DMS 273 treated with DMSO at 0.1 percent for 48 hours (cell line): ENCODE measurements around the gene MZF1.
"Not testable (repeated sequence)": the region's sequence is repeated elsewhere in the genome, so short reads cannot be mapped to it uniquely, and the experiment has no call there.

Experiments
- DNase-seq: peaks from one replicate; lab custom pipeline; 2025; lab: John Stamatoyannopoulos, UW

The MZF1 gene

DNA sequence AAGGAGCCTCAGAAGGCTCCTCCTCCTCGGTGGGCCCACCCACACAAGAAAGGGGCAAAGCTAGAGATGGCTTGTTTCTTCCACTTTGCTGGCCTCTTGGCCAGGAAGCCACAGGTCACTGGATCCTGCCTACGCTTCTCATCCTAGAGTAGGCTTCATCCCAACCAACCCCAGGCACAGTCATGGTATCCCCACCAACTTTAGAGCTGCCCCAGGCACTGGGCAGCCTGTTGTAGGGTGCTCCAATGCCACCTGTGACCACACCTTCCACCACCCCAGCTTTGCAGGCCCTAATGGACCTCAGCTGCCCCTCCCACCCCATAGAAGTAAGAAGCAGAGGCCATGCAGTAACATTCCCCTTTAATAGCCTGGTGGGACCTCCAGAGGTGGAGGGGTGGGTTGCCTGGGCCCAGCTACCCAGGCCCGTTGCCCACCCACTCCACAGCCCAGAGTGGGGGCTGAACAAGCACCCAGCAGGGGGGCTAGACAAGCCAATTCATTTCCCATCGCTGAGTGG is 17.7 kb downstream of the MZF1 start:
- no peak for DNase-seq

DNA sequence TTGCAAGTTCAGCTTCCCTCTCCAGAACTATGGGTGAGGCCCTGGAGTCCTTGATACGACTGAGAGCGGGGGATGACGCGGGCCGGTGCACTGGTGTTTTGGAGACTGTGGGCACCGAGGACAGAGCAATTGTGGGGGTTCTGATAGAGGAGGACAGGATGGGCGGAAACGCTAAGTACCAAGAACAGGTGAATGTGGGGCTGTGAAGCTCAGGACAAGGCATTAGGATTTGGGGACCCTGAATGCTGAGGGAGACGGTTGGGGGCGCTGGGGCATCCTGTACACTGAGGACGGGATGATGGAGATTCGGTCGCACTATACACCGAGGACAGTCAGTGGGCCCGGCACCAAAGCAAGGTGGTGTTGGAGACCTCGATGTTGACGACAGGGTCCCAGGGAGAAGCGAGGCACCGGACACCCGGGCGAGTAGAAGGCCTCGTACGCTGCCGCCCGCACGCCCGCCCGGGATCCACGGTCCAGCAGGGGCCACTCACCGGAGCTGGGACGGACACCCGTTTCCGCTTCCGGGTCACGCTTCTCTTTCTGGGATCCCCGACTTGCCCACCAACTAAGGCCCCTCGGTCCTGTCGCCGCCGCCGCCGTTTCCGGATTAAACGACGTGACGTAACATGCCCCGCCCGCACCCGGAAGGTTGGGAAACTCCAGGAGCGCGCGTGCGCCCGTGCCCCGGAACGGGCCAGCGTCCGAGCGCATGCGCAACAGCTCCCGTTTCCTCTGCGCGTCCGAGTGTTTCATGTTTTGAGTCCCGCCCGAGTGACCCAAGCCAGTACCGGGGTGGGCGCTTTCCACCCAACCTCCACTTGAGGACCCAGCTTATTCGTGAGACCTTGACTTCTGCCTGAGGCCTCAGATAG is 18.4 kb downstream of the MZF1 start, which contains the start of gene CHMP2A:
TSS of gene CHMP2A (minus strand) at position 612 of the 875 bp plus-strand sequence. CDS start 893 bp downstream, outside the sequence.
- DNase-seq: no peak

DNA sequence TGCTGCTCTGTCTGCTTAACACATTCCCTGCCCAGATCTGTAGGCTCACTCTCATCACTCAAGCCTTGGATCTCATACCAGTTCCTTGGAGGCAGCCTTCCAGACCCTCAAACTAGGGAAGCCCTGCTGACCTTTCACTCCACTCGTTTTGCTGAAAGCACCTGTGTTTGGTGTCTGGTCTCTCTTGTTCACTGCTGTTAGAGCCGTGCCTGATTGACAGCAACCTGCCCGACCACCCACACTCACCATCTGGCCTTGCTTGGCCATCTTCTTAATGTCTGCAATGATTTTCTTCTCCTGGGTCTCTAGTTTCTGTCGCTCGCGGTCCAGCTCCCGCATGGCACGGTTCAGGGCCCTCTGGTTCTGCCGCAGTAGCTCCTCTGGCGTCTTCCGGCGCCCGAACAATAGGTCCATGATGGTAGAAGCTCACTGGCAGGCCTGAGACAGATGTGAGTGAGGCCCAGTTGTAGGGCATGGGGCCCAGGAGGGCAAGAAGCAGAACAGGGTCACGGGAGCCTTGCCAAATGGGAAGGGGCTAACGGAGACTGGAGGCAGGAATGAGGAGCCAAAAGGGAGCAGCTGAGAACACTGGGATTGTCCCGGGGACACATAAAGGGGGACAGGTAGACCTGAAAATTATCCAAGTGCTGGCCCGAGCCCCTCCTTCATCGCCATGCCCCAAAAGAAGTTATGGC is 19.2 kb downstream of the MZF1 start:
- DNase-seq: no peak

DNA sequence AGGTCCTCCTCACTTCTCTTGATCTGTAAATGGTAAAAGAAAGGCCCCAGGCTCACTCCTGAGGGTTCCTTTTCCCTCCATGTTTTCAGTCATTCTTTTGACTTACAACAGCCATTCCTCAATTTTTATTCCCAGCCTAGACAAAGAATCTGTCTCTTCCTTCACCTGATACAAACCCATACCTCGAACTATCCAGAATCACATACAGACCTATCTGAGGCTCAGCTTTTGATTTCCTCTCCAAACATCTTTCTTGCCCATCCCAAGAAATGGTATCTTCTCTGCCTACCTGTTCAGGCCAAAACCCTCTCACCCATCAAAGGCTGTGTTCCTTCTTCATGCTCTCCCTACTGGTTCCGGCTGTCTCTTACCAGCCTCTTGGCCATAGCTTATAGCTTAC is 20.5 kb downstream of the MZF1 start:
- no peak for DNase-seq

DNA sequence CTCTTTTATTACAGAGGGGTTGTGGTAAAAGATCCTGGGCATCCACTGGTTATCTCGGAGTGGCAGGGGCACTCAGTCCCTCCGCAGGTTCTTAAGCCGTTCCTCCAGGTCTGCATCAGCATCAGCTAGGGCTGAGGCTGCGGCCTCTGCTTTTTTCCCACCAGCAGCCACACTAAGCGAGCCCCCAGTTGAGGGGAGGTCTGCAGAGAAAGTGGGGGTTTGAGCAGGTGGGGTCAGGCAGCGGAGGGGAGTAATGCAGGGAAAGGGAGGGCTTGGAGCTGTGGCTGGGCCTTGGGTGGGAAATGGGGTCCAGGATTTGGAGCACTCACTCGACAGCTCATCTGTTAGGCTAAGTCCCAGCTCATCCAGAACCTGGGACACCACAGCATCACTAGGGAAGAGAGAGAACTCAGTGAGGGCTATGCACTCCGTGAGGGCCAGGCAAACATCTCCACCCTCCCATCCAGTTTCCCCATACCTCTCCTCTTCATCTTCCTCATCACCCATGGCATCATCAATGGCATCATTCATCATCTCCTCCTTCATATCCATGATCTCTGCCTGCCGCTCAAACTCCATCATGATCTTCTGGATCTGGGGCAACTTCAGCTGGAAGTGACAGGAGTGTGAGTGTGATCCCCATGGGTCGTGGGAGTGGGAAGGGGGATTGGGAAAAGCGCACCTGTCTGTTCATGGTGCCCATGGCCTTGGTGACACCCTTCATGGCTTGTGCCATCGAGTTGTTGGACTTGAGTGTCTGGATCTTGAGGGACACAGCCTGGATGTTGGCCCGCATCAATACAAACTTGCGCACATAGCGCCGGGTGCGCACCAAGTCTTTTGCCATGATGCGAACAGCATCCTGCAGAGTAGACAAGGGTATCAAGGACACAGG is 21.3 kb downstream of the MZF1 start:
- no peak for DNase-seq

DNA sequence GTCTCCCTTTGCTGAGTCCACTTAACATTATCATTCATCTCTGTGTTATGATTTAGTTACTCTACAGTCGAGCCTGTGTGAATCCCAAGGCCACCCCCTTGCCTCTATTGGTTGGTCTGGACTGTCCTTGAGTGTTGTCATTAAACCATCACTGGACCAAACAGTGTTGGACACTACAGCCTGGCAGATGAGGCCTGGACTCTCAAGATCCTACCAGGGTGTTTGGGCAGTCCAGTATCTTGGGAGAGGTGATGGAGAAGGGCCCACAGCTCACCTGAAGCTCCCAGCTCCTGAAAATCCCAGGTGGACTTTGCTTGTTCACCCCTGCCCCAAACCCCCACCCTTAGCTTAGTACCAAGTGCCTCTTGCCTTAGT is 22.0 kb downstream of the MZF1 start:
- DNase-seq: no peak

DNA sequence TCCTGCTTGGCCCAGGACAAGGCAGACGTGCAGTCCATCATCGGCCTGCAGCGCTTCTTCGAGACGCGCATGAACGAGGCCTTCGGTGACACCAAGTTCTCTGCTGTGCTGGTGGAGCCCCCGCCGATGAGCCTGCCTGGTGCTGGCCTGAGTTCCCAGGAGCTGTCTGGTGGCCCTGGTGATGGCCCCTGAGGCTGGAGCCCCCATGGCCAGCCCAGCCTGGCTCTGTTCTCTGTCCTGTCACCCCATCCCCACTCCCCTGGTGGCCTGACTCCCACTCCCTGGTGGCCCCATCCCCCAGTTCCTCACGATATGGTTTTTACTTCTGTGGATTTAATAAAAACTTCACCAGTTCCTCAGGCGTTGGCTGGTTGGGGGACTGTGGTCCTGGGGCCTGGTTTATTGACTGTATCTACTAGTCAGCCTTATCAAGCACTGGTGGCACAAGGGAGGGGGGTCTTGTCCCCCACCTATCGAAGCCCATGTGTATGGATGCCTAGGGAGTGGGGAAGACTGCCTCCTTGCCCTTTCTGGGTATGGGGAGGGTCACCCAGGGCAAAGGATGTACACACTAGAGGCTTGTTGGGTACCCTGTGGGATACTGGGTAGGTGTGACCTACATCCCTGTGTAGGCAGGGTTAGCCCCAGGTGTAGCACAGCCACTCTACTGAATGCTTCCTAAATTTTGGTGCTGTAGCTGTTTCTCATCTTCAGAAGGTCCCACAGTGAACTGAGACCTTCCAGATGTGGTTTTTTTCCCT is 22.6 kb downstream of the MZF1 start:
- no peak for DNase-seq

DNA sequence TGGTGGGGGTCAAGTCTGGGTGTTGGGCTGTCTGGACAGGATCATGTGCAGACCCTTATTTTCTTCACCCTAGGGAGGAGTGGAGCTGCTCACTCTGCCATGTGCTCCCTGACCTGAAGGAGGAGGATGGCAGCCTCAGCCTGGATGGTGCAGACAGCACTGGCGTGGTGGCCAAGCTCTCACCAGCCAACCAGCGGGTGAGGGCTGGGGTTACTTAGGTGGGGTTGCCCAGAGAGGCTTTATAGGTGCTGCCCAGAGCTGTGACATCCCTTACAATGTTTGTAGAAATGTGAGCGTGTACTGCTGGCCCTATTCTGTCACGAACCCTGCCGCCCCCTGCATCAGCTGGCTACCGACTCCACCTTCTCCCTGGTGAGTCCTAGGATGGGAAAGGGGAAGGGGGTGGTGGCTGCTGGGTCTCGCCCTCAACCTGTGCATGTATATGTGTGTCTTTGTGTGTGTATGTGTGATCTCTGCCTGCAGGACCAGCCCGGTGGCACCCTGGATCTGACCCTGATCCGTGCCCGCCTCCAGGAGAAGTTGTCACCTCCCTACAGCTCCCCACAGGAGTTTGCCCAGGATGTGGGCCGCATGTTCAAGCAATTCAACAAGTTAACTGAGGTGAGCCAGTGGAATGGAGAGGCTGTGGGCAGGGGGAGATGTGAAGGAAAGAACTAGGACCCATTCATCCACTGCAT is 23.3 kb downstream of the MZF1 start:
- no peak for DNase-seq

DNA sequence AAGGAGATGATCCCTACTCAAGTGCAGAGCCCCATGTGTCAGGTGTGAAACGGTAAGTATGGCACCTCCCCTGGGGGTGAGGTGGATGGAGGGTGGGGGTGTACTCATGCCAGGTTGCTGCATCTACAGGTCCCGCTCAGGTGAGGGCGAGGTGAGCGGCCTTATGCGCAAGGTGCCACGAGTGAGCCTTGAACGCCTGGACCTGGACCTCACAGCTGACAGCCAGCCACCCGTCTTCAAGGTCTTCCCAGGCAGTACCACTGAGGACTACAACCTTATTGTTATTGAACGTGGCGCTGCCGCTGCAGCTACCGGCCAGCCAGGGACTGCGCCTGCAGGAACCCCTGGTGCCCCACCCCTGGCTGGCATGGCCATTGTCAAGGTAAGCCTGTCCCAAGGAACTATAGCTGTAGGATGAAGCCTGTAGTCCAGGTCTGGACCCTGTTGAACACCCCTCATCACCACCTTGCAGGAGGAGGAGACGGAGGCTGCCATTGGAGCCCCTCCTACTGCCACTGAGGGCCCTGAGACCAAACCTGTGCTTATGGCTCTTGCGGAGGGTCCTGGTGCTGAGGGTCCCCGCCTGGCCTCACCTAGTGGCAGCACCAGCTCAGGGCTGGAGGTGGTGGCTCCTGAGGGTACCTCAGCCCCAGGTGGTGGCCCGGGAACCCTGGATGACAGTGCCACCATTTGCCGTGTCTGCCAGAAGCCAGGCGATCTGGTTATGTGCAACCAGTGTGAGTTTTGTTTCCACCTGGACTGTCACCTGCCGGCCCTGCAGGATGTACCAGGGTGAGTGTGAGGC is 24.1 kb downstream of the MZF1 start:
- DNase-seq: no peak

DNA sequence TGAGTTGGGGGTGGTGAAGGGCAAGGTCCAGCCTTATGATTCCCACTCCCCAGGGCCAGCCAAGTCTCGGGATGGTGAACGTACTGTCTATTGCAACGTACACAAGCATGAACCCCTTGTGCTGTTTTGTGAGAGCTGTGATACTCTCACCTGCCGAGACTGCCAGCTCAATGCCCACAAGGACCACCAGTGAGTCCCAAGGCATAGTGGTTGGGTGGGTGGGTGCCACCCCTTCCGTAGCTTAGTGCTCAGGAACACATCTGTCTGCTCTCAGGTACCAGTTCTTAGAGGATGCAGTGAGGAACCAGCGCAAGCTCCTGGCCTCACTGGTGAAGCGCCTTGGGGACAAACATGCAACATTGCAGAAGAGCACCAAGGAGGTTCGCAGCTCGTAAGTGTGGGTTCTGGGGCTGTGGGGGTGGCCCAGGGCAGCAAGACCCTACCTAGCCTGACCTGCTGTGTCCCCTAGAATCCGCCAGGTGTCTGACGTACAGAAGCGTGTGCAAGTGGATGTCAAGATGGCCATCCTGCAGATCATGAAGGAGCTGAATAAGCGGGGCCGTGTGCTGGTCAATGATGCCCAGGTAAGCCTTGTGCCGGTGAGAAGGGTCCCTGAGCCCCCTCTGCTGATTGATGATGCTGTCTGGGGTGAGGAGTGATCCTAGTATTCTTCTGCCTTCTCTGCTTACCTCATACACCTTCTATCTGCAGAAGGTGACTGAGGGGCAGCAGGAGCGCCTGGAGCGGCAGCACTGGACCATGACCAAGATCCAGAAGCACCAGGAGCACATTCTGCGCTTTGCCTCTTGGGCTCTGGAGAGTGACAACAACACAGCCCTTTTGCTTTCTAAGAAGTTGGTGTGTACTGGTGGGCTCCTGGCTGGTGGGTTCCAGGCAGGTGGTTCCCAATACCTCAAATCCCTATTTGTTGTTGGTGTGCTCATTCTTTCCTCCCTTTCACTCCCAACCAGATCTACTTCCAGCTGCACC is 25.5 kb downstream of the MZF1 start:
- DNase-seq: no peak

DNA sequence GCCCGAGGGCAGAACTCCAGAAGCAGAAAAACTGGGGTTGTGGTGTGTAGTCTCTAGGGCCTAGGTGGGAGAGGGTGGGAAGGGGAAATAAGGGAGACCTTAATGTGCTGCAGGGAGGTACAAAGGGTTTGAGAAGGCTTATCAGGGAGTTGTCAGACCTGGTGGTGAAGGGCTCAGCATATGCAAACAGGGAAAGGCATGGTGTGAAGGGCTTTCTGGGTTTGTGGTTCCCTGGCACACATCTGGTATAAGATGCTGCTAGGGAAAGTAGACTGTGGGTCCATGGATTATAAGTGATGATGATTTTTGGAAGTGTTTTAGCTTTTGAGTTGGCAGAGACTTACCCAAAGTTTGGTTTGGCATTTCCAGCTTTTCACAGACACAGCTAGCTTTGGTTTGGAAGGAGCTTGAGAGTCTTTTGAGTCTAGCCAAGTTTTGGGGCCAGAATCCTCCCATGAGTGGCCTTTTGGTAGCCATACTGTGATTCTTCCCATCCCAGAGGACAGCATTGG is 27.1 kb downstream of the MZF1 start:
- no peak for DNase-seq

DNA sequence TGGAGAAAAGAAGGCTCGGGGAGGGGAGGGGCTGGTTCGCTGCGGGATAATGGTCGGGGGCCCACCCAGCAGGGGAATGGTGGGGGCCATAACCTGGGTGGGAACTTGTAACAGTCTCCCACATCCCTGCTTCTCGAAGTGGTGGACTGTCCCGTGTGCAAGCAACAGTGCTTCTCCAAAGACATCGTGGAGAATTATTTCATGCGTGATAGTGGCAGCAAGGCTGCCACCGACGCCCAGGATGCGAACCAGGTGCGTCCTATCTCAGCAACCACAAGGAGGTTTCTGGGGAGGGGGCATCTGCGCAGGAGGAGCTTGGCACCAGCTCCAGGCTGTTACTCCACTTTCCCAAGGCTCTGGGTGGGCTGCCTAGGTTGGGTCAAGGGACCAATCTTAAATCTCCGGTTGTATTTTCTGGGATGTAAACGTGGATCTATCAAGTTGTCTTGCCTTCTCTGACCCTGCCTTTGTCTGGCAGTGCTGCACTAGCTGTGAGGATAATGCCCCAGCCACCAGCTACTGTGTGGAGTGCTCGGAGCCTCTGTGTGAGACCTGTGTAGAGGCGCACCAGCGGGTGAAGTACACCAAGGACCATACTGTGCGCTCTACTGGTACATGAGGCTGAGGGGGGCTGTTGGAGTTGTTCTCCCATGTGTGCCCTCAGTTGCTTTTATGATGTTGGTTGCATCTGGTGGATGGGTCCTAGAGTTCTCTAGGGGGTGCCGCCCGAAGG is 27.7 kb downstream of the MZF1 start:
- DNase-seq: no peak

DNA sequence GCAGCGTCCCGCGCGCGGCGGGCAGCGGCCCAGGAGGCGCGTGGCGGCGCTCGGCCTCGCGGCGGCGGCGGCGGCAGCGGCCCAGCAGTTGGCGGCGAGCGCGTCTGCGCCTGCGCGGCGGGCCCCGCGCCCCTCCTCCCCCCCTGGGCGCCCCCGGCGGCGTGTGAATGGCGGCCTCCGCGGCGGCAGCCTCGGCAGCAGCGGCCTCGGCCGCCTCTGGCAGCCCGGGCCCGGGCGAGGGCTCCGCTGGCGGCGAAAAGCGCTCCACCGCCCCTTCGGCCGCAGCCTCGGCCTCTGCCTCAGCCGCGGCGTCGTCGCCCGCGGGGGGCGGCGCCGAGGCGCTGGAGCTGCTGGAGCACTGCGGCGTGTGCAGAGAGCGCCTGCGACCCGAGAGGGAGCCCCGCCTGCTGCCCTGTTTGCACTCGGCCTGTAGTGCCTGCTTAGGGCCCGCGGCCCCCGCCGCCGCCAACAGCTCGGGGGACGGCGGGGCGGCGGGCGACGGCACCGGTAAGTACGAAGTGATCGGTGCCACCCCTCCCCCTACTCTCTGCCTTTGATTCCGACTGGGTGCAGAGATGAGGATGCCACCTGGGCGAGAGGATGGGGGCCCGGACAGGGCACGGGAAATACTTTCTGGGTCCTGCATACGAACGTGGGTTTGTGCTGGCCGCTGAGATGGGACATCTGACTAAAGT is 28.4 kb downstream of the MZF1 start:
- no peak for DNase-seq

DNA sequence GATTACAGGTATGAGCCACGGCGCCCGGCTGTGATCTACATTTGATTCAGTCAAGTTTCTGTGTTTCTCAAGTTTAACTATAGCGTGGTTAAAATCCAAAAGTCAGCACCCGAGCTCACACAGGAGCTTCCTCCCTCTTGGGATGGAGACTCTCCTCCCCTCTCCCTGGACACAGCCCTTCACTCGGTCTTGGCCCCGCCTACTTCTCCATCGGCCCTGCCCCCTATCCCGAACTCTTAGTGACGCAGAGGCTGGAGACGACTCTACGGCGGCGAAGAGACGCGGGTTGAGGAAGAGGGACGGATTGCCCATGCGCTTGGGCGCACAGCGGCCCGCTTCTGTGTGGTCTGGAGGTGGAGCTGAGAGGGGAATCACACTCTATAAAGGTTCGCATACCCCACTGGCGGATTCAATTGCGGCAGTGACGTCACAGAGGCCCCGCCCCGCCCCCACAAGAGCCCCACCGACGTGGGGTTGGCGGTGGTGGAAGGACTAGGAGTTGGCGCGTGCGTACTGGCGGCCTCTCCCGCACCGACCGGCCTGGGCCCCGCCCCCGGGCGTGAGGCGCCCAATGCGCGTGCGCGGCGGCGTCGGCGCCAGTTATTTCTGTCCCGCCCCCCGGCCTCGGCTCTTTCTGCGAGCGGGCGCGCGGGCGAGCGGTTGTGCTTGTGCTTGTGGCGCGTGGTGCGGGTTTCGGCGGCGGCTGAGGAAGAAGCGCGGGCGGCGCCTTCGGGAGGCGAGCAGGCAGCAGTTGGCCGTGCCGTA is 29.1 kb downstream of the MZF1 start, which contains the start of gene TRIM28:
TSS of gene TRIM28 (plus strand) at position 239 of the 765 bp plus-strand sequence. CDS start 694 bp downstream, outside the sequence.
- DNase-seq: no peak

DNA sequence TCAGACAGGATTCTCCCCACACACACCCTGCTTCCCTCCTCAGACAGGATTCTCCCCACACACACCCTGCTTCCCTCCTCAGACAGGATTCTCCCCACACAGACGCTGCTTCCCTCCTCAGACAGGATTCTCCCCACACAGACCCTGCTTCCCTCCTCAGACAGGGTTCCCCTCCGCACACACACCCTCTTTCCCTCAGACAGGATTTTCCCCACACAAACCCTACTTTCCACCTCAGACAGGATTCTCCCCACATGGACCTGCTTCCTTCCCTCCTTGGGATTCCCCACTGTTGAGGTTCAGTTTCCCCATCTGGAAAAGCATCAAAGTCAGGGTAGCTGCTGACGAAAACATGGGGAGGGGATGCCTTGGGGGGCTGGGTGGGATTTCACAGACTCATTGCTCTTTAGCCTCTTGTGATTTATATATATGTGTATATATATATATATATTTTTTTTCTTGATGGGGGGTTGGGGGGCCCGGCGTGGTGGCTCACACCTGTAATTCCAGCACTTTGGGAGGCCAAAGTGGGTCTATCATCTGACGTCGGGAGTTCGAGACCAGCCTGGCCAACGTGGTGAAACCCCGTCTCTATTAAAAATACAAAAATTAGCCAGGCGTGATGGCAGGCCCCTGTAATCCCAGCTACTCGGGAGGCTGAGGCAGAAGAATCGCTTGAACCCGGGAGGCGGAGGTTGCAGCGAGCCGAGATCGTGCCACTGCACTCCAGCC is 30.3 kb downstream of the MZF1 start:
- not testable (repeated sequence) for DNase-seq
